ENCODE data around the gene LDLRAD1.
"Not testable (repeated sequence)": the region's sequence is repeated elsewhere in the genome, so short reads cannot be mapped to it uniquely, and the experiment has no call there.

LDLRAD1 gene

GRCh38 chr1:54001591-54001990 lies 16.4 kb downstream of the LDLRAD1 start:
- peak overlapping the region; percentile 62 for H3K27ac ChIP-seq
- TF ChIP-seq CTCF (conservative IDR thresholded peaks at IDR 0.05) = no peak
- no peak for TF ChIP-seq ZFX (IDR thresholded peaks at IDR 0.05)

GRCh38 chr1:53999920-54000319 lies 18.1 kb downstream of the LDLRAD1 start:
- no peak overlapping the region for H3K27ac ChIP-seq
- TF ChIP-seq CTCF (conservative IDR thresholded peaks at IDR 0.05) = no peak
- TF ChIP-seq ZFX (IDR thresholded peaks at IDR 0.05) = no peak

DNA sequence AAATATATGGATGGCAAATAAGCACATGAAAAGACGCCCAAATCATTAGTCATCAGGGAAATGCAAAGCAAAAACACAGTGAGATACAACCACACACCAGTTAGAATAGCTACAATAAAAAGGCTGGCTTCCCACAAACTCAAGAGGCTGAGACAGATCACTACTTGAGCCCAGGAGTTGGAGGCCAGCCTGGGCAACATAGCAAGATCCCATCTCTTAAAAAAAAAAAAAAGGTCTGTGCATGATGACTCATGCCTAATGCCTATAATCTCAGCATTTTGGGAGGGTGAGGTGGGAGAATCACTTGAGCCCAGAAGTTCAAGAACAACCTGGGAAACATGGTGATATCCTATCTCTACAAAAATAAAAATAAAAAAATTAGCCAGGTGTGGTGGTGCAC lies 19.8 kb downstream of the LDLRAD1 start:
- no peak for TF ChIP-seq ZFX (IDR thresholded peaks at IDR 0.05)
- TF ChIP-seq CTCF (conservative IDR thresholded peaks at IDR 0.05) = no peak
- H3K27ac ChIP-seq = no peak overlapping the region

DNA sequence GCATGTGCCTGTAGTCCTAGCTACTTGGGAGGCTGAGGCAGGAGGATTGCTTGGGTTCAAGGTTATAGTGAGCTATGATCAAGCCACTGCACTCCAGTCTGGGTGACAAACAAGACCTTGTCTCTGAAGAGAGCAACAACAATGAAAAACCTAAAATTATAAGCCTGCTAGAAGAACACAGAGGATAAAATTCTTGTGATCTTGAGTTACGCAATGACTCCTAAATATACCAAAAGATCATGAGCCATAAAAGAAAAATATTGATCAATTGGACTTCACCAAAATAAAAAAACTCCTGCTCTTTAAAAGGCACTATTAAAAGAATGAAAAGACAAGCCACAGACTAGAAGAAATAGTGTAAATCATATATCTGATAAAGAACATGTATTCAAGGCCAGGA lies 22.3 kb downstream of the LDLRAD1 start:
- TF ChIP-seq ZFX (IDR thresholded peaks at IDR 0.05) = no peak
- no peak overlapping the region for H3K27ac ChIP-seq

DNA sequence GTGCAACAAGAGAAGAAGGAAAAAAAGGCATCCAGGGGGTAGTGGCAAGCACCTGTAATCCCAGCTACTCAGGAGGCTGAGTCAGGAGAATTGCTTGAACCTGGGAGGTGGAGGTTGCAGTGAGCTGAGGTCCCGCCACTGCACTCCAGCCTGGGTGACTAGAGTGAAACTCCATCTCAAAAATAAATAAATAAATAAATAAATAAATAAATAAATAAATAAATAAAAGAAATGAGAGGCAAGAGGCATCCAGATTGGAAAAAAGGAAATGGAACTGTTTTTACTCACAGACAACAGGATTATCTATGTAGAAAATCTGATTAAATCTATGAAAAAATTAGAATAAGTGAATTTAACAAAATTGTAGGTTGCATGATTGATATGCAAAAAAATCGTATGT lies 23.5 kb downstream of the LDLRAD1 start:
- H3K27ac ChIP-seq = not testable (repeated sequence)

DNA sequence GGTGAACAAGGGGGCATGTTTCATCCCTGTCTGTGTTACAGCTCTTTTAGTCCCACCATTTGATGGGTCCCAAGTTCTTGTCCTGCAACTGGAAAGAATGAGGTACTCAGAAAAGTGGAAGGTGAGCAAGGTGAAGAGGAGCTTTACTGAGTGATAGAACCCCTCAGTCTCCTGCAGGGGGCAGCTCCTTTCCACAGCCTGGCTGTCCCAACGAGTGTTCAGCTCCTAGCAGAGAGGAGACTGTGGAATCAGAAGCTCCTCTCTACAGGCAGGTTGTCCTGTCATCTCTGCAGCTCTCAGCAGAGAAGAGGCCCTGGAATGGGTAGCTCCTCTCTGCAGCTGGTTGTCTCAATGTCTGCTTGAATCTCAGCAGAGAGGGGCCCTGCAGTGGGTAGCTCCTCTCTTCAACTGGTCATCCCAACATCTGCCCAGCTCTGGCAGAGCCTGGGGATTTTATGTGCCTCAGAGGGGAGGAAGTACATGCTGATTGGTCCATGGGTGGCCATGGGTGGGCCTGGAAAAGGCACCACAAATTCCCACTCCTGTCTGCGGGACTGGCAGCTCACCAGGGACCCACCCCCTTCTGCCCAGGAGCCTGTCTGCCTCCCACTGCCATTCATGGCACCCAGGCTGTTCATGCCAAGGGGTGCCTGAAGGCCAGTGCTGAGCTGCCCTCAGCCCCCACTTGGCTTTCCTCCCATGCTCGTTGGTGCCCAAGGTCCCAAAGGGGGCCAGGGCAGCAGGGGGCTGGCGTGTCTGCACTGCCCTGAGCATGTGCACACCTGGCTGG lies 25.7 kb downstream of the LDLRAD1 start:
- TF ChIP-seq CTCF (conservative IDR thresholded peaks at IDR 0.05) (no peak; the same call in 1 of the 2 replicates), ZFX (IDR thresholded peaks at IDR 0.05) (no peak)

DNA sequence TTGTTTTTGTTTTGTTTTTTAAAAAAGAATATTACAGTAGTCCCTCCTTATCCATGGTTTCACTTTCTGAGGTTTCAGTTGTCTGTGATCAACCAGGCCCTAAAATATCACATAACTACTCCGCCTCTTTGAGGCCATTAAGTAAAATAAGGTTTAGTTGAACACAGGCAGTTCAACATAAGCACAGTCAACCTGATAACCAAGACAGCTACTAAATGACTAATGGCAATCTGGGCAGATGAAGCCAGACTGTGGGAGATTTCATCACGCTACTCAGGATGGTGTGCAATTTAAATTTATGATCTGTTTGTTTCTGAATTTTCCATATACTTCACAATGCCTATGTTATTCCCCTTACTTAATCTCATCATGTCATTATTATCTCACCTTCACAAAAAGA lies 30.1 kb downstream of the LDLRAD1 start:
- no peak overlapping the region for H3K27ac ChIP-seq
- TF ChIP-seq CTCF (conservative IDR thresholded peaks at IDR 0.05) (no peak), ZFX (IDR thresholded peaks at IDR 0.05) (no peak)

More for the DNA sequence above, 25.7 kb downstream of the LDLRAD1 start:
- no peak overlapping the region for H3K27ac ChIP-seq

DNA sequence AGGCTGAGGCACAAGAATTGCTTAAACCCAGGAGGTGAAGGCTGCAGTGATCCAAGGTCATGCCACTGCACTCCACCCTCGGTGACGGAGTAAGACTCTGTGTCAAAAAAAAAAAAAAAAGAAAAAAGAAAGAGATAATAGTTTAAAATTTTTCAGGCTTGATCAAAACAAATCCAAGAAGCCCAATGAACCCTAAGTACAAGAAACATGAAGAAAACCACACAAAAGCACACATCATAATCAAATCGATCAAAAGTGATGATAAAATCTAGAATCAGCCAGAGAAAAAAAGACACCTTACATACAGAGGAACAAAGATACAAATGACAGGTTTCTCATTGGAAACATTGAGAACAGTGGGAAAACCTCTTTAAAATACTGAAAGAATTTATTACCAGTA lies 31.5 kb downstream of the LDLRAD1 start:
- TF ChIP-seq ZFX (IDR thresholded peaks at IDR 0.05) (no peak), CTCF (conservative IDR thresholded peaks at IDR 0.05) (no peak)
- H3K27ac ChIP-seq = no peak overlapping the region

Data from C4-2B (cell line).